Spleen (tissue), 7 donors: ENCODE measurements around the gene PPEF1.

Source experiments
- CTCF ChIP-seq, 11 experiments: fragments of 200-600 bp in 7 of 11; fragments of 450-650 bp in 4 of 11; sonication (generic) in 4 of 11; IDR thresholded peaks in 8 of 11; conservative IDR thresholded peaks in 3 of 11; 1 replicate in 7 of 11; 2 replicates in 4 of 11; pipeline versions ENCODE4 v1.4.0 to v1.8.0; 2016 to 2021; ENCODE audit warnings: antibody characterized with exemption in 11 of 11, inconsistent platforms in 4 of 11, mild to moderate bottlenecking in 1 of 11
- POLR2A ChIP-seq, 3 donors: fragments of 450-650 bp; IDR thresholded peaks; one replicate each; pipeline ENCODE4 v1.5.1; 2017; ENCODE audit warnings: antibody characterized with exemption in 3 of 3, mild to moderate bottlenecking in 1 of 3
- donor health status: DM: no; HTN: no; CAD: no; lungs with moderate emphysema.
- donor health status: DM: no; HTN: no; CAD: no.
- donor health status: DM: no; HTN: no; CAD: no.

GRCh38 chrX:18856645-18856997 is 149.2 kb downstream of the PPEF1 start:
- TF ChIP-seq CTCF (IDR thresholded peaks at IDR 0.05 in 8 of 11, conservative IDR thresholded peaks at IDR 0.05 in 3 of 11) (no peak), POLR2A (IDR thresholded peaks at IDR 0.05) (no peak)
